Measurements from ENCODE around the gene HS3ST5. TPM values are rescaled to one million over a fixed set of nuclear protein-coding genes. Genes with fewer than 3 reads are reported as not detected.

Gene HS3ST5
- total and polyA plus RNA-seq, 2 experiments from 2014 or later = 2.8 to 3.5 TPM

DNA sequence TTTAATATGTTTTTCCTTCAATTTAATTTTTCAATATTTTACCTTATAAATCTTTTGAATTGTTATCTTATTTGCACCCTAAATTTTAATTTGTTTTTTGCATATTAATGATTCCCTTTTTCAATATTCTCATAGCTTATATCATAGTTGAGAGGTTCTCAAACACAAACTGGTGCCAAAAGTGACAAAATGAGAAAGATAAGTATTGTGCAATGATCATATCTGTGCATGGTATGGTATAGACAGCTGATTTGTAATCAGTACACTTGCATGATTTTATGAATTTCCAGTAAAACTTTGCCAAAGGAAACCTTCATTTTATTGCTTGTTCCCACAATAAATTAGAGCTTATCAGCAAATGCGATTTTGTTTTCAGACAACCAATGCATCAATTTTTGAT is 210.9 kb downstream of the HS3ST5 start (continued):
- TF ChIP-seq, protein P1, sequence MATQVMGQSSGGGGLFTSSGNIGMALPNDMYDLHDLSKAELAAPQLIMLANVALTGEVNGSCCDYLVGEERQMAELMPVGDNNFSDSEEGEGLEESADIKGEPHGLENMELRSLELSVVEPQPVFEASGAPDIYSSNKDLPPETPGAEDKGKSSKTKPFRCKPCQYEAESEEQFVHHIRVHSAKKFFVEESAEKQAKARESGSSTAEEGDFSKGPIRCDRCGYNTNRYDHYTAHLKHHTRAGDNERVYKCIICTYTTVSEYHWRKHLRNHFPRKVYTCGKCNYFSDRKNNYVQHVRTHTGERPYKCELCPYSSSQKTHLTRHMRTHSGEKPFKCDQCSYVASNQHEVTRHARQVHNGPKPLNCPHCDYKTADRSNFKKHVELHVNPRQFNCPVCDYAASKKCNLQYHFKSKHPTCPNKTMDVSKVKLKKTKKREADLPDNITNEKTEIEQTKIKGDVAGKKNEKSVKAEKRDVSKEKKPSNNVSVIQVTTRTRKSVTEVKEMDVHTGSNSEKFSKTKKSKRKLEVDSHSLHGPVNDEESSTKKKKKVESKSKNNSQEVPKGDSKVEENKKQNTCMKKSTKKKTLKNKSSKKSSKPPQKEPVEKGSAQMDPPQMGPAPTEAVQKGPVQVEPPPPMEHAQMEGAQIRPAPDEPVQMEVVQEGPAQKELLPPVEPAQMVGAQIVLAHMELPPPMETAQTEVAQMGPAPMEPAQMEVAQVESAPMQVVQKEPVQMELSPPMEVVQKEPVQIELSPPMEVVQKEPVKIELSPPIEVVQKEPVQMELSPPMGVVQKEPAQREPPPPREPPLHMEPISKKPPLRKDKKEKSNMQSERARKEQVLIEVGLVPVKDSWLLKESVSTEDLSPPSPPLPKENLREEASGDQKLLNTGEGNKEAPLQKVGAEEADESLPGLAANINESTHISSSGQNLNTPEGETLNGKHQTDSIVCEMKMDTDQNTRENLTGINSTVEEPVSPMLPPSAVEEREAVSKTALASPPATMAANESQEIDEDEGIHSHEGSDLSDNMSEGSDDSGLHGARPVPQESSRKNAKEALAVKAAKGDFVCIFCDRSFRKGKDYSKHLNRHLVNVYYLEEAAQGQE (IDR thresholded peaks at IDR 0.05; ENCODE audit: unreplicated experiment) = no peak
- TF ChIP-seq, protein P2, sequence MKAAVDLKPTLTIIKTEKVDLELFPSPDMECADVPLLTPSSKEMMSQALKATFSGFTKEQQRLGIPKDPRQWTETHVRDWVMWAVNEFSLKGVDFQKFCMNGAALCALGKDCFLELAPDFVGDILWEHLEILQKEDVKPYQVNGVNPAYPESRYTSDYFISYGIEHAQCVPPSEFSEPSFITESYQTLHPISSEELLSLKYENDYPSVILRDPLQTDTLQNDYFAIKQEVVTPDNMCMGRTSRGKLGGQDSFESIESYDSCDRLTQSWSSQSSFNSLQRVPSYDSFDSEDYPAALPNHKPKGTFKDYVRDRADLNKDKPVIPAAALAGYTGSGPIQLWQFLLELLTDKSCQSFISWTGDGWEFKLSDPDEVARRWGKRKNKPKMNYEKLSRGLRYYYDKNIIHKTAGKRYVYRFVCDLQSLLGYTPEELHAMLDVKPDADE (IDR thresholded peaks at IDR 0.05) = no peak
- no peak for TF ChIP-seq POLR2AphosphoS5 (IDR thresholded peaks at IDR 0.05; ENCODE audit: low read depth)
- TF ChIP-seq CREB1 (CRISPR knock-in tag; IDR thresholded peaks at IDR 0.05; ENCODE audit: low read depth) = no peak
- TF ChIP-seq EZH2 (IDR thresholded peaks at IDR 0.05; ENCODE audit: low read depth, unreplicated experiment) = no peak
- TF ChIP-seq EZH2phosphoT487 (IDR thresholded peaks at IDR 0.05; ENCODE audit: unreplicated experiment) = no peak
- TF ChIP-seq ZNF331 (CRISPR knock-in tag; IDR thresholded peaks at IDR 0.05; ENCODE audit: low read depth) = no peak
- TF ChIP-seq, protein P3, sequence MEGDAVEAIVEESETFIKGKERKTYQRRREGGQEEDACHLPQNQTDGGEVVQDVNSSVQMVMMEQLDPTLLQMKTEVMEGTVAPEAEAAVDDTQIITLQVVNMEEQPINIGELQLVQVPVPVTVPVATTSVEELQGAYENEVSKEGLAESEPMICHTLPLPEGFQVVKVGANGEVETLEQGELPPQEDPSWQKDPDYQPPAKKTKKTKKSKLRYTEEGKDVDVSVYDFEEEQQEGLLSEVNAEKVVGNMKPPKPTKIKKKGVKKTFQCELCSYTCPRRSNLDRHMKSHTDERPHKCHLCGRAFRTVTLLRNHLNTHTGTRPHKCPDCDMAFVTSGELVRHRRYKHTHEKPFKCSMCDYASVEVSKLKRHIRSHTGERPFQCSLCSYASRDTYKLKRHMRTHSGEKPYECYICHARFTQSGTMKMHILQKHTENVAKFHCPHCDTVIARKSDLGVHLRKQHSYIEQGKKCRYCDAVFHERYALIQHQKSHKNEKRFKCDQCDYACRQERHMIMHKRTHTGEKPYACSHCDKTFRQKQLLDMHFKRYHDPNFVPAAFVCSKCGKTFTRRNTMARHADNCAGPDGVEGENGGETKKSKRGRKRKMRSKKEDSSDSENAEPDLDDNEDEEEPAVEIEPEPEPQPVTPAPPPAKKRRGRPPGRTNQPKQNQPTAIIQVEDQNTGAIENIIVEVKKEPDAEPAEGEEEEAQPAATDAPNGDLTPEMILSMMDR (conservative IDR thresholded peaks at IDR 0.05; ENCODE audit: low read depth in 2 of 2) = no peak

- Histone ChIP-seq H3K4me1 (ENCODE audit: insufficient read depth) (peaks cover 11% of the 10 kb centered on the region), H3K4me2 (no peak overlapping the region)
- no peak overlapping the region for H3K4me3 Mint-ChIP-seq
- TF ChIP-seq POLR2AphosphoS5 (IDR thresholded peaks at IDR 0.05; ENCODE audit: low read depth) = no peak
- TF ChIP-seq, protein P4, sequence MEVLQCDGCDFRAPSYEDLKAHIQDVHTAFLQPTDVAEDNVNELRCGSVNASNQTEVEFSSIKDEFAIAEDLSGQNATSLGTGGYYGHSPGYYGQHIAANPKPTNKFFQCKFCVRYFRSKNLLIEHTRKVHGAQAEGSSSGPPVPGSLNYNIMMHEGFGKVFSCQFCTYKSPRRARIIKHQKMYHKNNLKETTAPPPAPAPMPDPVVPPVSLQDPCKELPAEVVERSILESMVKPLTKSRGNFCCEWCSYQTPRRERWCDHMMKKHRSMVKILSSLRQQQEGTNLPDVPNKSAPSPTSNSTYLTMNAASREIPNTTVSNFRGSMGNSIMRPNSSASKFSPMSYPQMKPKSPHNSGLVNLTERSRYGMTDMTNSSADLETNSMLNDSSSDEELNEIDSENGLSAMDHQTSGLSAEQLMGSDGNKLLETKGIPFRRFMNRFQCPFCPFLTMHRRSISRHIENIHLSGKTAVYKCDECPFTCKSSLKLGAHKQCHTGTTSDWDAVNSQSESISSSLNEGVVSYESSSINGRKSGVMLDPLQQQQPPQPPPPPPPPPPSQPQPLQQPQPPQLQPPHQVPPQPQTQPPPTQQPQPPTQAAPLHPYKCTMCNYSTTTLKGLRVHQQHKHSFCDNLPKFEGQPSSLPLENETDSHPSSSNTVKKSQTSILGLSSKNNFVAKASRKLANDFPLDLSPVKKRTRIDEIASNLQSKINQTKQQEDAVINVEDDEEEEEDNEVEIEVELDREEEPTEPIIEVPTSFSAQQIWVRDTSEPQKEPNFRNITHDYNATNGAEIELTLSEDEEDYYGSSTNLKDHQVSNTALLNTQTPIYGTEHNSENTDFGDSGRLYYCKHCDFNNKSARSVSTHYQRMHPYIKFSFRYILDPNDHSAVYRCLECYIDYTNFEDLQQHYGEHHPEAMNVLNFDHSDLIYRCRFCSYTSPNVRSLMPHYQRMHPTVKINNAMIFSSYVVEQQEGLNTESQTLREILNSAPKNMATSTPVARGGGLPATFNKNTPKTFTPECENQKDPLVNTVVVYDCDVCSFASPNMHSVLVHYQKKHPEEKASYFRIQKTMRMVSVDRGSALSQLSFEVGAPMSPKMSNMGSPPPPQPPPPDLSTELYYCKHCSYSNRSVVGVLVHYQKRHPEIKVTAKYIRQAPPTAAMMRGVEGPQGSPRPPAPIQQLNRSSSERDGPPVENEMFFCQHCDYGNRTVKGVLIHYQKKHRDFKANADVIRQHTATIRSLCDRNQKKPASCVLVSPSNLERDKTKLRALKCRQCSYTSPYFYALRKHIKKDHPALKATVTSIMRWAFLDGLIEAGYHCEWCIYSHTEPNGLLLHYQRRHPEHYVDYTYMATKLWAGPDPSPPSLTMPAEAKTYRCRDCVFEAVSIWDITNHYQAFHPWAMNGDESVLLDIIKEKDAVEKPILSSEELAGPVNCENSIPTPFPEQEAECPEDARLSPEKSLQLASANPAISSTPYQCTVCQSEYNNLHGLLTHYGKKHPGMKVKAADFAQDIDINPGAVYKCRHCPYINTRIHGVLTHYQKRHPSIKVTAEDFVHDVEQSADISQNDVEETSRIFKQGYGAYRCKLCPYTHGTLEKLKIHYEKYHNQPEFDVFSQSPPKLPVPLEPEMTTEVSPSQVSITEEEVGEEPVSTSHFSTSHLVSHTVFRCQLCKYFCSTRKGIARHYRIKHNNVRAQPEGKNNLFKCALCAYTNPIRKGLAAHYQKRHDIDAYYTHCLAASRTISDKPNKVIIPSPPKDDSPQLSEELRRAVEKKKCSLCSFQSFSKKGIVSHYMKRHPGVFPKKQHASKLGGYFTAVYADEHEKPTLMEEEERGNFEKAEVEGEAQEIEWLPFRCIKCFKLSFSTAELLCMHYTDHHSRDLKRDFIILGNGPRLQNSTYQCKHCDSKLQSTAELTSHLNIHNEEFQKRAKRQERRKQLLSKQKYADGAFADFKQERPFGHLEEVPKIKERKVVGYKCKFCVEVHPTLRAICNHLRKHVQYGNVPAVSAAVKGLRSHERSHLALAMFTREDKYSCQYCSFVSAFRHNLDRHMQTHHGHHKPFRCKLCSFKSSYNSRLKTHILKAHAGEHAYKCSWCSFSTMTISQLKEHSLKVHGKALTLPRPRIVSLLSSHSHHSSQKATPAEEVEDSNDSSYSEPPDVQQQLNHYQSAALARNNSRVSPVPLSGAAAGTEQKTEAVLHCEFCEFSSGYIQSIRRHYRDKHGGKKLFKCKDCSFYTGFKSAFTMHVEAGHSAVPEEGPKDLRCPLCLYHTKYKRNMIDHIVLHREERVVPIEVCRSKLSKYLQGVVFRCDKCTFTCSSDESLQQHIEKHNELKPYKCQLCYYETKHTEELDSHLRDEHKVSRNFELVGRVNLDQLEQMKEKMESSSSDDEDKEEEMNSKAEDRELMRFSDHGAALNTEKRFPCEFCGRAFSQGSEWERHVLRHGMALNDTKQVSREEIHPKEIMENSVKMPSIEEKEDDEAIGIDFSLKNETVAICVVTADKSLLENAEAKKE (CRISPR knock-in tag; IDR thresholded peaks at IDR 0.05) = no peak
- TF ChIP-seq, protein P3 (conservative IDR thresholded peaks at IDR 0.05; ENCODE audit: low read depth in 2 of 2) = no peak
- no peak for TF ChIP-seq ZNF114 (CRISPR knock-in tag; IDR thresholded peaks at IDR 0.05)
- TF ChIP-seq EZH2 (IDR thresholded peaks at IDR 0.05; ENCODE audit: low read depth, unreplicated experiment) = no peak
Observed at GRCh38 chr6:114125576-114125975, 217.2 kb downstream of the HS3ST5 start.

More at GRCh38 chr6:114125576-114125975, 217.2 kb downstream of the HS3ST5 start:
- H3K27ac ChIP-seq (ENCODE audit: low read depth) = no peak overlapping the region
- DNase-seq (ENCODE audit: low spot score) = no peak
- H2AFZ ChIP-seq = no peak overlapping the region
- H3K79me2 ChIP-seq (replicated peaks; ENCODE audit: insufficient read depth) = no peaks in the 10 kb centered on the region
- no peaks in the 10 kb centered on the region for H3F3A ChIP-seq (replicated peaks; ENCODE audit: low read depth)
- H3K36me3 ChIP-seq (ENCODE audit: insufficient read depth) = no peaks in the 10 kb centered on the region
- no peaks in the 10 kb centered on the region for H3K27me3 ChIP-seq (ENCODE audit: insufficient read depth)
- Mint-ChIP-seq H3K36me3 (ENCODE audit: low read depth) (peaks cover 6% of the 10 kb centered on the region), H3K27me3 (ENCODE audit: insufficient read depth, low read depth, poor library complexity) (no peaks in the 10 kb centered on the region), H3K4me1 (peaks cover 26% of the 10 kb centered on the region; the same call in 2 of the 3 replicates), H3K9me3 (no peaks in the 10 kb centered on the region), H3K27ac (no peak overlapping the region)
- no peak for ATAC-seq
- peaks cover 5% of the 10 kb centered on the region for H3K9me2 ChIP-seq (ENCODE audit: insufficient read depth)
- H4K20me1 ChIP-seq (replicated peaks; ENCODE audit: insufficient read depth) = no peaks in the 10 kb centered on the region
- no peak overlapping the region for H3K4me3 ChIP-seq

All from GM23338 (cell line).